ENCODE data around the gene MROH7. TPM values are rescaled to one million over a fixed set of nuclear protein-coding genes. Genes with fewer than 3 reads are reported as not detected.

The MROH7 gene
- total RNA-seq, result under 1 TPM; 0.12 to 0.14 TPM

- H3K36me3 Mint-ChIP-seq, result no peaks in the 10 kb centered on the region
- H3K4me1 Mint-ChIP-seq, result no peaks in the 10 kb centered on the region
- H3K4me3 Mint-ChIP-seq, result no peak within 1 kb of the TSS
- H3K27me3 Mint-ChIP-seq, result no peaks in the 10 kb centered on the region
- peaks cover 8% of the 10 kb centered on the region for H3K9me3 Mint-ChIP-seq
- no peak within 1 kb of the TSS for H3K27ac Mint-ChIP-seq
- no peak for DNase-seq
Measured at GRCh38 chr1:54640863-54641836, at the start of gene MROH7. MROH7 (plus strand) TSS chr1:54641786; CDS start chr1:54652927, 11,141 bp downstream.

- Mint-ChIP-seq H3K27ac (no peak overlapping the region), H3K36me3 (no peaks in the 10 kb centered on the region), H3K4me3 (no peak overlapping the region), H3K9me3 (no peaks in the 10 kb centered on the region), H3K4me1 (no peaks in the 10 kb centered on the region), H3K27me3 (no peaks in the 10 kb centered on the region)
- DNase-seq, result no peak
Measured at GRCh38 chr1:54593571-54594160, 47.9 kb upstream of the MROH7 start.

DNA sequence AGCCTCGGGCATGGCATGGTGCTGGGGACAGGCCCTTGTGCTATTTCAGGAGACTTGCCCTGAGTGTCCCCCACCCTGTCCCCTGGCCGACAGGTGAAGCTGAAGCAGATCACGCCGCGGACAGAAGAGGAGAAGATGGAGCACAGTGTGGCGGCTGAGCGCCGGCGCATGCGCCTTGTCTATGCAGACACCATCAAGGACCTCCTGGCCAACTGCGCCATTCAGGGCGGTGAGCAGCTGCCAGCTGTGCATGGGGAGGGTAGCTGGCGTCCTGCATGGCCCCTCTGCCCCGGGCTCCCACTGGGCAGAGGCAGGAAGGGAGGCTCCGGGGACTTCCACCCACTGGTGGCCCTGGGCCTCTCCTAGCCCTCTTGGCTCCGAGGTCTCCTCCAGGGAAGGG lies 47.1 kb upstream of the MROH7 start:
- Mint-ChIP-seq H3K4me3 (no peak overlapping the region), H3K27ac (no peak overlapping the region), H3K4me1 (no peaks in the 10 kb centered on the region), H3K9me3 (no peaks in the 10 kb centered on the region), H3K36me3 (no peaks in the 10 kb centered on the region), H3K27me3 (no peaks in the 10 kb centered on the region)
- no peak for DNase-seq

- Mint-ChIP-seq H3K27ac (no peak overlapping the region), H3K36me3 (no peaks in the 10 kb centered on the region), H3K4me1 (no peaks in the 10 kb centered on the region), H3K27me3 (no peaks in the 10 kb centered on the region), H3K4me3 (no peak overlapping the region), H3K9me3 (no peaks in the 10 kb centered on the region)
- no peak for DNase-seq
Measured at GRCh38 chr1:54595956-54596498, 45.6 kb upstream of the MROH7 start.

DNA sequence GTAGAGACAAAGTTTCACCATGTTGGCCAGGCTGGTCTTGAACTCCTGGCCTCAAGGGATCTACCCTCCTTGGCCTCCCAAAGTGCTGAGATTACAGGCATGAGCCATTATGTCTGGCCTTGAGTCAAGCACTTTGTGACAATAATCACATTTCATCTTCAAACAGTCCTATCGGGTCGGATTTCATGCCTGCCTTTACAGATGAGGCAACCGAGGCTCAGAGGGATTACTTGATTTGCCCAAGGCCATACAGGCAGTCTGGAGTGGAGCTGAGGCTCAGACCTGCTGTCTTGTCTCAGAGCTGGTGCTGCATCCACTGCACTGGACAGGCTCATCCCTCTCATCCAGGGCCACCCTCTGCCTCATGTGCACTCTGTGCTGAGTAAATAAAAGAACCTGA lies 44.8 kb upstream of the MROH7 start:
- Mint-ChIP-seq H3K9me3 (no peaks in the 10 kb centered on the region), H3K36me3 (no peaks in the 10 kb centered on the region), H3K27me3 (no peaks in the 10 kb centered on the region), H3K27ac (no peak overlapping the region), H3K4me3 (no peak overlapping the region), H3K4me1 (no peaks in the 10 kb centered on the region)
- no peak for DNase-seq

DNA sequence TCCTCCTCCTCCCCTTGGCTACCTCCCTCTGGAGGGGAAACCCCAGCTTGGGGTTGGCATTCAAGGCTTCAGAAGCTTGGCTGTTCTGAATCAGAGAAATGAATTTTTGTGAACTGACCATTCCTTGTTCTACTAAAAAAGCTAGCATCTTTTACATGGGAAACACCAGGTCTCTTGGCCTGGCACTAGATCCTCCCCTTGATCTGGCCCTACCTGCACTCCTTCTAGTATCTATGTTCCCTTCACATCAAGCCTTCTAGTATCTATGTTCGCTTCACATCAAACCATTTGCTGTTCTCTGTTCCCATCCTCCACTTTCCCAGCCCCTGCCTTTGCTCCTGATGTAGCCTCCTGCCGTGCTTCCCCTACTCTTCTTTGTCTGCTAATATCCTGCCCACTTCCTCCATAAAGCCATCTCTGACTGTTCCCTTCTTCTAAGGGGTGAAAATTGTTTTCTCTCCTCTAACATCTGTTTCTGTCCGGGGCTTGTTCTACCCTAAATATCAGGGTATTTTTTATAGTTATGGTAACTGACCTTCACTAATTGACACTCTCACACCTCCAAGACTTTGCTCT lies 44.0 kb upstream of the MROH7 start:
- no peaks in the 10 kb centered on the region for H3K9me3 Mint-ChIP-seq
- no peak for DNase-seq
- H3K27me3 Mint-ChIP-seq, result no peaks in the 10 kb centered on the region
- H3K36me3 Mint-ChIP-seq, result no peaks in the 10 kb centered on the region
- no peaks in the 10 kb centered on the region for H3K4me1 Mint-ChIP-seq
- H3K4me3 Mint-ChIP-seq, result no peak overlapping the region
- no peak overlapping the region for H3K27ac Mint-ChIP-seq

GRCh38 chr1:54599211-54599823 lies 42.3 kb upstream of the MROH7 start:
- peaks cover 2% of the 10 kb centered on the region for H3K4me1 Mint-ChIP-seq
- no peaks in the 10 kb centered on the region for H3K27me3 Mint-ChIP-seq
- no peak overlapping the region for H3K4me3 Mint-ChIP-seq
- H3K36me3 Mint-ChIP-seq, result no peaks in the 10 kb centered on the region
- H3K9me3 Mint-ChIP-seq, result no peaks in the 10 kb centered on the region
- no peak overlapping the region for H3K27ac Mint-ChIP-seq
- DNase-seq, result no peak

- no peak for DNase-seq
- H3K27me3 Mint-ChIP-seq, result no peaks in the 10 kb centered on the region
- H3K27ac Mint-ChIP-seq, result no peak overlapping the region
- H3K36me3 Mint-ChIP-seq, result no peaks in the 10 kb centered on the region
- peaks cover 10% of the 10 kb centered on the region for H3K4me1 Mint-ChIP-seq
- no peaks in the 10 kb centered on the region for H3K9me3 Mint-ChIP-seq
- H3K4me3 Mint-ChIP-seq, result no peak overlapping the region
Measured at GRCh38 chr1:54600947-54601721, 40.5 kb upstream of the MROH7 start.

DNA sequence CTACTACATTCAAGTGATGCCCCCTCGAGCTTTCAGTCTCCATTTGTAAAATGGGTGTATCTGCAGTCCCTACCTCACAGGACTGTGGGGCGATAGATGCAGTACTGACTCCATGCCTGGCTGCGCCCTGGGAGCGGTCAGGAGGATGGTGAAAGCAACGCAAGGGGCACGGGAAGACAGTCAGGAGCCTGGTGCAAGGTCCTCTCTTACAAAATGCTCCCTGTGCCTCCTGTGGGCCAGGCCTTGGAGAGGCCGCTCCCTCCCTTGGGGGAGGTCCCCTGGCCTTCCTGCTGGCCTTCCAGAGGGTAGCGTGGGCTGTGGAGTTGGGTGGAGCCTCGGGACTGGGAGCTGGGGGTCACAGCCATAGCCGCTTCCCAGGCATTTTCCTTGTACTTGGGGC lies 39.9 kb upstream of the MROH7 start:
- Mint-ChIP-seq H3K27me3 (no peaks in the 10 kb centered on the region), H3K9me3 (no peaks in the 10 kb centered on the region), H3K36me3 (no peaks in the 10 kb centered on the region), H3K4me1 (peaks cover 10% of the 10 kb centered on the region), H3K4me3 (no peak overlapping the region), H3K27ac (no peak overlapping the region)
- no peak for DNase-seq

GRCh38 chr1:54602554-54602953 lies 39.0 kb upstream of the MROH7 start:
- H3K9me3 Mint-ChIP-seq, result no peaks in the 10 kb centered on the region
- H3K27me3 Mint-ChIP-seq, result no peaks in the 10 kb centered on the region
- H3K4me1 Mint-ChIP-seq, result peaks cover 10% of the 10 kb centered on the region
- H3K4me3 Mint-ChIP-seq, result no peak overlapping the region
- no peaks in the 10 kb centered on the region for H3K36me3 Mint-ChIP-seq
- DNase-seq, result no peak
- no peak overlapping the region for H3K27ac Mint-ChIP-seq

DNA sequence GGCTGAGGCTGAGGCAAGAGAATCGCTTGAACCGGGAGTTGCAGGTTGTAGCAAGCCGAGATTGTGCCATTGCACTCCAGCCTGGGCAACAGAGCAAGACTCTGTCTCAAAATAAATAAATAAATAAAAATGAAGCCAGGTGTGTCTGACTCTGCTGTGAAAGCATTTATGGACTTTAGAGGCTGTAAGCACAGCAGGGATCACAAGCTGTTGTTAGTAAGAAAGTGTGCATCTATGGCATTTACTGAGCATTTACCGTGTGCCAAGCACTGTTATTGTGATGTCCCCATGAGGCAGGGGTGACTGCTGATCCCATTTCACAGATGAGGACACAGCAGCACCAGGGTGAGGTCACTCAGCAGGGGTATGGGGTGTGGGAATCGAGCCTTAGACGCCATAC lies 38.3 kb upstream of the MROH7 start:
- Mint-ChIP-seq H3K27me3 (no peaks in the 10 kb centered on the region), H3K4me3 (no peak overlapping the region), H3K4me1 (peaks cover 10% of the 10 kb centered on the region), H3K36me3 (no peaks in the 10 kb centered on the region), H3K27ac (no peak overlapping the region), H3K9me3 (no peaks in the 10 kb centered on the region)
- no peak for DNase-seq

- Mint-ChIP-seq H3K4me1 (peaks cover 10% of the 10 kb centered on the region), H3K9me3 (no peaks in the 10 kb centered on the region)
Measured at GRCh38 chr1:54604051-54604450, 37.5 kb upstream of the MROH7 start.

GRCh38 chr1:54604572-54605370 lies 36.8 kb upstream of the MROH7 start:
- Mint-ChIP-seq H3K27me3 (no peaks in the 10 kb centered on the region), H3K36me3 (no peaks in the 10 kb centered on the region), H3K4me3 (no peak overlapping the region), H3K27ac (peak overlapping the region; percentile 26), H3K9me3 (no peaks in the 10 kb centered on the region), H3K4me1 (peaks cover 10% of the 10 kb centered on the region)
- DNase-seq, result peak; percentile 10

More at GRCh38 chr1:54604051-54604450, 37.5 kb upstream of the MROH7 start:
- no peaks in the 10 kb centered on the region for H3K36me3 Mint-ChIP-seq
- H3K4me3 Mint-ChIP-seq, result no peak overlapping the region
- H3K27ac Mint-ChIP-seq, result peak overlapping the region; percentile 32
- DNase-seq, result no peak
- H3K27me3 Mint-ChIP-seq, result no peaks in the 10 kb centered on the region
